BLaER1 (cell line): ENCODE measurements around the gene PIM3.

ENCODE experiments used
- H3K27ac ChIP-seq: shearing (Covaris generic); formaldehyde crosslinking; 2 replicates; pipeline ENCODE4 v1.8.1; 2022
- H3K27me3 ChIP-seq: shearing (Covaris generic); formaldehyde crosslinking; 2 replicates; pipeline ENCODE4 v1.8.1; 2022
- H3K36me3 ChIP-seq: shearing (Covaris generic); formaldehyde crosslinking; 2 replicates; pipeline ENCODE4 v1.8.1; 2022
- H3K4me1 ChIP-seq: shearing (Covaris generic); formaldehyde crosslinking; 2 replicates; pipeline ENCODE4 v1.8.1; 2022
- H3K4me2 ChIP-seq: shearing (Covaris generic); formaldehyde crosslinking; 2 replicates; pipeline ENCODE4 v1.8.1; 2022
- H3K4me3 ChIP-seq: shearing (Covaris generic); formaldehyde crosslinking; 2 replicates; pipeline ENCODE4 v1.8.1; 2022
- H3K9ac ChIP-seq: shearing (Covaris generic); formaldehyde crosslinking; 2 replicates; pipeline ENCODE4 v1.8.1; 2022
- H3K9me3 ChIP-seq: shearing (Covaris generic); formaldehyde crosslinking; 2 replicates; pipeline ENCODE4 v1.8.1; 2022
- H4K20me1 ChIP-seq: shearing (Covaris generic); formaldehyde crosslinking; 2 replicates; pipeline ENCODE4 v1.8.1; 2022
- Cebpa-rat ChIP-seq: shearing (Covaris generic); IDR thresholded peaks from 2 replicates; pipeline ENCODE4 v1.8.1; 2022

The PIM3 gene

DNA sequence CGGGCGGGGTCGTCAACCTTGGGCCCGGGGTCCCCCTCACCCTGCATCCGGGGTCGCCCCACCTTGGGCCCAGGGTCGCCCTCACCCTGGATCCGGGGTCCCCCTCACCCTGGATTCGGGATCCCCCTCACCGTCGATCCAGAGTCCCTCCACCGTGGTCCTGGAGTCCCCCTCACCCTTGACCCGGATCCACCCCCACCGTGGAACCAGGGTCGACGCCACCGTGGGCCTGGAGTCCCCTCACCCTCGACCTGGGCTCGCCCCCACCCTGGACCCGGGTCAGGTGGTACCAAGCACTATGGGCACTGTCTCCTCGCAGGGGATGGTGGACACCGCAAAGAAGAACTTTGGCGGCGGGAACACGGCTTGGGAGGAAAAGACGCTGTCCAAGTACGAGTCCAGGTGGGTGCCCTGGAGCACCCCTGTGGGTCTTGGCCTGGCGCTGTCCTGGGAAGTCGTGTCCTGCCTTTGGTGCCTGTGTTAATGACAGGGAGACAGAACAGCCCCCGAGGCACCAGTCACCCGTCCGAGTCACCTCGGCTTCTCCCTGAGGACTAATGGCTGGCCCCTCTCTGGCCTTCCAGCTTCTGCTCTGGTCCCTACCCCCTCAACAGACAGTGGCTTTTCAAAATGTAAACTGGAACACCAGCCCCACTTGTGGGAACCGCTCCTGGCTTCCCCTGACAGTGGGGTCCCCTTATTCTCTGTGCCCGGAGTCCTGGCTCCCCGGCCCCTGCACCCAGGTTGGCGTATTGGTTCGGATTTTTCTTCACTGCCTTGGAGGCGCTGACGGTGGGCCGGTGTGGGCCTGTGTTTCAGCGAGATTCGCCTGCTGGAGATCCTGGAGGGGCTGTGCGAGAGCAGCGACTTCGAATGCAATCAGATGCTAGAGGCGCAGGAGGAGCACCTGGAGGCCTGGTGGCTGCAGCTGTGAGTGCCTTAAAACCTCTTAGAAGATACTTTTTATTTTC lies 41.4 kb upstream of the PIM3 start:
- Histone ChIP-seq H3K27me3 (no peaks in the 10 kb centered on the region), H3K4me1 (peaks cover 65% of the 10 kb centered on the region), H3K27ac (peak overlapping the region; percentile 76), H3K4me2 (peak overlapping the region; percentile 95), H4K20me1 (peaks cover 30% of the 10 kb centered on the region), H3K9me3 (no peaks in the 10 kb centered on the region), H3K36me3 (peaks cover 23% of the 10 kb centered on the region), H3K4me3 (peak overlapping the region; percentile 81), H3K9ac (peak overlapping the region; percentile 94)
- no peak for TF ChIP-seq Cebpa-rat

- Histone ChIP-seq H3K9me3 (no peaks in the 10 kb centered on the region), H3K9ac (no peak overlapping the region), H3K36me3 (peaks cover 17% of the 10 kb centered on the region), H3K27ac (no peak overlapping the region), H3K4me2 (peak overlapping the region; percentile 95; the same call in 1 of the 2 replicates), H4K20me1 (peaks cover 14% of the 10 kb centered on the region), H3K4me3 (no peak overlapping the region), H3K4me1 (peaks cover 82% of the 10 kb centered on the region), H3K27me3 (no peaks in the 10 kb centered on the region)
- TF ChIP-seq Cebpa-rat: no peak
Measured at GRCh38 chr22:49920859-49921258, 39.7 kb upstream of the PIM3 start.

DNA sequence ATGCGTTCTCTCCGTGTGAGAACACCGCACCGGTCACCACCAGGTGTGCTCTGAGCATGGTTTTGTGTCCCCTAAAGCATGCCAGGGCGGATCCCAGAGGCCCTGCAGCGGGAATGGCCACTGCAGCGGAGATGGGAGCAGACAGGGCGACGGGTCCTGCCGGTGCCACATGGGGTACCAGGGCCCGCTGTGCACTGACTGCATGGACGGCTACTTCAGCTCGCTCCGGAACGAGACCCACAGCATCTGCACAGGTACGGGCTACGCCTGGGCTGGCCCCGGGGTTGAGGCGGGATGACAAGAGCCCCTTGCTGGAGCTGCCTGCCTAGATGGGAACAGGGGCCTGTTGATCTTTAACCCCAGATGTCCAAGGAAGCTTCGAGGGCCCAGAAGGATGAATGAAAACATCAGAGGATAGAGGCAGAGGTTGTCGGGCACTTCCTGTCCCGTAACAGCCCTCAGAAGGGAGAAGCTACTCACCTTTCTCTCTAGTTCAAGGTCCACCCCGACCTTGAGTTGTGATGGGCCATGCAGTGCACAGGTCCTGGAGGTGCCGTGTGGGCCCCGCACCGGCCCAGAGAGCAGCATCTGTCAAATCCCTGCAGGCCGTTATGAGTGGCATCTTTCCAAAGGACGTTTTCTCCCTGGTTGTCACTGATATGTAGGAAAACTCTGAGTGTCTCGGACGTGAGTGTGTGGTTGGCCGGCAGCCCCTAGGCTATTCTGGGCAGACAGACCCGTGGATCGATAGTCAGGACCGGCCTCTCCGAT lies 38.9 kb upstream of the PIM3 start:
- H3K4me2 ChIP-seq: peak overlapping the region; percentile 55
- peak overlapping the region; percentile 57; the same call in 1 of the 2 replicates for H3K9ac ChIP-seq
- peaks cover 7% of the 10 kb centered on the region for H4K20me1 ChIP-seq
- no peaks in the 10 kb centered on the region for H3K27me3 ChIP-seq
- no peak for TF ChIP-seq Cebpa-rat
- no peaks in the 10 kb centered on the region for H3K9me3 ChIP-seq
- H3K4me3 ChIP-seq: no peak overlapping the region
- peaks cover 83% of the 10 kb centered on the region for H3K4me1 ChIP-seq
- peak overlapping the region; percentile 63; the same call in 1 of the 2 replicates for H3K27ac ChIP-seq
- H3K36me3 ChIP-seq: peaks cover 17% of the 10 kb centered on the region

- no peak for TF ChIP-seq Cebpa-rat
- Histone ChIP-seq H3K4me3 (no peak overlapping the region), H3K4me2 (peak overlapping the region; percentile 55), H4K20me1 (no peaks in the 10 kb centered on the region), H3K27ac (peak overlapping the region; percentile 63), H3K9ac (peak overlapping the region; percentile 57; the same call in 1 of the 2 replicates), H3K36me3 (peaks cover 17% of the 10 kb centered on the region), H3K4me1 (peaks cover 83% of the 10 kb centered on the region), H3K9me3 (no peaks in the 10 kb centered on the region), H3K27me3 (no peaks in the 10 kb centered on the region)
Measured at GRCh38 chr22:49922484-49922883, 38.1 kb upstream of the PIM3 start.

- Histone ChIP-seq H4K20me1 (no peaks in the 10 kb centered on the region), H3K27me3 (no peaks in the 10 kb centered on the region), H3K9me3 (no peaks in the 10 kb centered on the region), H3K4me3 (peak overlapping the region; percentile 31; the same call in 1 of the 2 replicates), H3K9ac (peak overlapping the region; percentile 78), H3K36me3 (peaks cover 17% of the 10 kb centered on the region), H3K27ac (peak overlapping the region; percentile 91), H3K4me2 (peak overlapping the region; percentile 89), H3K4me1 (peaks cover 87% of the 10 kb centered on the region)
- no peak for TF ChIP-seq Cebpa-rat
Measured at GRCh38 chr22:49922926-49923325, 37.6 kb upstream of the PIM3 start.

GRCh38 chr22:49923445-49923844 lies 37.1 kb upstream of the PIM3 start:
- Histone ChIP-seq H3K4me2 (peak overlapping the region; percentile 89), H3K4me1 (peaks cover 92% of the 10 kb centered on the region), H3K9ac (peak overlapping the region; percentile 78), H3K27me3 (no peaks in the 10 kb centered on the region), H3K36me3 (peaks cover 17% of the 10 kb centered on the region), H3K9me3 (no peaks in the 10 kb centered on the region), H3K4me3 (peak overlapping the region; percentile 31; the same call in 1 of the 2 replicates), H4K20me1 (no peaks in the 10 kb centered on the region), H3K27ac (peak overlapping the region; percentile 91)
- no peak for TF ChIP-seq Cebpa-rat

DNA sequence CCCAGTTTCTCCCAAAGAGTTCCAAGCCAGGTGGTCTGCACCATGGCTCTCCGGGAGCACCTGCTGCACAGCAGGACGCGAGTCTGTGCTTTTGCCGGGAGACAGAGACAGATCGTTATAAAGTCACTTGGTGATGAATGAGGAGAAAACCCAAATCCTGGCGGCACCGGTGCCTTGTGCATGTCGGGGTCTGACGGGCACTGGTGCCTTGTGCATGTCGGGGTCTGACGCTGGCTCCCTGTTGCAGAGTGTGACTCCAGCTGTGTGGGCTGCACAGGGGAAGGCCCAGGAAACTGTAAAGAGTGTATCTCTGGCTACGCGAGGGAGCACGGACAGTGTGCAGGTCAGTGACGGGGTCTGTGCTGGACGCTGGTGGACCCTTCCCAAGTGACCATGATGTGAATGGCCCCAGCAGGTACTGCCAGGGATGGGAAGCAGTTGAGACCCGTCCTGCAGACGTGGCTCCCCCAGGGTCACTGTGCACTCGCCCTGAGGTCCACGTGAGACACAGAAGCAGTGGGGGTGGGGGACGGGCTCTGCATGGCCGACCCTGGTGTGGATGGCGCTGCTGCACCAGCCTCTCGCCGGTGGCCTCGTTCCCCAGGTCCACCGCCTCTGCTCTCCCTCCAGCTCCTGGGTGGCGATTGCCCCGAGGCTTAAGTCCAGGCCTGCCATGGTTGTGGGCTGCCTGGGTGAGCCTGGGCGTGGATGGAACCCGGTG lies 36.3 kb upstream of the PIM3 start:
- no peak for TF ChIP-seq Cebpa-rat
- Histone ChIP-seq H3K36me3 (peaks cover 17% of the 10 kb centered on the region), H3K4me2 (peak overlapping the region; percentile 89), H3K9me3 (no peaks in the 10 kb centered on the region), H3K27ac (peak overlapping the region; percentile 91), H4K20me1 (no peaks in the 10 kb centered on the region), H3K4me3 (peak overlapping the region; percentile 56; the same call in 1 of the 2 replicates), H3K4me1 (peaks cover 95% of the 10 kb centered on the region), H3K27me3 (no peaks in the 10 kb centered on the region), H3K9ac (peak overlapping the region; percentile 78)

DNA sequence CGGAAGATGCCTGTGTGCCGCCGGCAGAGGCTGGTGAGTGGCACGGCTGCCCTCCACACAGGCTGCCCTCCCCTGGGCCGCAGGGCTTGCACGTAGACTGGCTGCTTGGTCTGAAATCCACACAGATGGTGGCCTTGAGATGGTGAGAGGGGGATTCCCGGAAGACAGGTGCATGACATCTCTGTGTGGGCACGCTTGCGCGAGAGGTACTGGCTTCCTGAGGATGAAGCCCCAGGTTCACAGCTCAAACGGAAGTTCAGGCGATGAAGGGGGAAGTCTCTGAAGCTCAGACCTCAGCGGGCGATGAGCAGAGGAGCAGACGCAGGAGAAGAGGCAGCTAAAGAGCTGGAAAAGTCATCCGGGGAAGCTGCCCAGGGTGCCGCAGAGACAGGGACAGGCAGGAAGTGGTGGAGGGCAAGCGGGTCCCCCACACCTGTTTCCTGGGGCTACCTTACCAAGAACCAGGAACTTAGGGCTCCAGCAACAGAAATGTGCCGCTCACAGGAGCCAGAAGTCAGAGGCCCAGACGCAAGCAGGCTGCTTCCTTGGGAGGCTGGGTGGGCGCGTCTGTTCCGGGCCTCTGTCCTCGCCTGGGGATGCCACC lies 34.9 kb upstream of the PIM3 start:
- TF ChIP-seq Cebpa-rat: no peak
- H3K4me3 ChIP-seq: peak overlapping the region; percentile 56
- H3K9ac ChIP-seq: peak overlapping the region; percentile 78
- H3K36me3 ChIP-seq: peaks cover 12% of the 10 kb centered on the region
- H3K9me3 ChIP-seq: no peaks in the 10 kb centered on the region
- H3K4me2 ChIP-seq: peak overlapping the region; percentile 89
- no peaks in the 10 kb centered on the region for H4K20me1 ChIP-seq
- H3K27ac ChIP-seq: peak overlapping the region; percentile 91
- peaks cover 92% of the 10 kb centered on the region for H3K4me1 ChIP-seq
- H3K27me3 ChIP-seq: no peaks in the 10 kb centered on the region

- Histone ChIP-seq H3K4me1 (peaks cover 92% of the 10 kb centered on the region), H3K4me3 (no peak overlapping the region), H4K20me1 (no peaks in the 10 kb centered on the region), H3K27me3 (no peaks in the 10 kb centered on the region), H3K27ac (peak overlapping the region; percentile 75), H3K9me3 (no peaks in the 10 kb centered on the region), H3K36me3 (no peaks in the 10 kb centered on the region), H3K4me2 (peak overlapping the region; percentile 97), H3K9ac (peak overlapping the region; percentile 57; the same call in 1 of the 2 replicates)
- TF ChIP-seq Cebpa-rat: no peak
Measured at GRCh38 chr22:49926916-49927315, 33.7 kb upstream of the PIM3 start.
